GM12892 (cell line): ENCODE data around the gene NR3C2.

Experiments used
- POLR2A ChIP-seq: IDR thresholded peaks from 2 replicates; pipeline ENCODE4 v1.6.1; 2011; ENCODE audit warnings: low read depth, low read length, control low read depth
- POLR2AphosphoS5 ChIP-seq: IDR thresholded peaks from 2 replicates; pipeline ENCODE4 v1.6.1; 2011; ENCODE audit warnings: low read depth, low read length, control low read depth
- TAF1 ChIP-seq: IDR thresholded peaks from 2 replicates; pipeline ENCODE4 v1.6.1; 2011; ENCODE audit warnings: low read depth, mild to moderate bottlenecking, control low read depth, low read length, borderline replicate concordance

GRCh38 chr4:148072789-148073188, 369.4 kb downstream of the NR3C2 start:
- TF ChIP-seq POLR2AphosphoS5 (no peak), POLR2A (no peak), TAF1 (no peak)
